Measurements from ENCODE around the gene CCDC71. TPM values are rescaled to one million over a fixed set of nuclear protein-coding genes. Genes with fewer than 3 reads are reported as not detected.

Gene CCDC71
- total and polyA plus RNA-seq, 2 of the 13 experiments (the other 11 are each of a cell fraction or from before 2014, with no cell fraction given): 9.7 to 14.3 TPM

GRCh38 chr3:49183873-49184272 lies 17.7 kb upstream of the CCDC71 start (continued):
- TF ChIP-seq E2F2 (CRISPR knock-in tag; IDR thresholded peaks at IDR 0.05; ENCODE audit: borderline replicate concordance): no peak
- no peak for TF ChIP-seq RARG (CRISPR knock-in tag; IDR thresholded peaks at IDR 0.05; ENCODE audit: low read depth)

GRCh38 chr3:49182682-49183081 lies 16.6 kb upstream of the CCDC71 start:
- intact Hi-C loops (cut with micrococcal nuclease; ENCODE audit: unreplicated experiment): no loop called here
- ATAC-seq: no peak
- Histone ChIP-seq H3K4me2 (ENCODE audit: low read depth, low read length) (no peak overlapping the region), H3K27me3 (ENCODE audit: control insufficient read depth in 1 of 2, insufficient read depth in 2 of 2, low read length in 2 of 2) (no peaks in the 10 kb centered on the region; a peak in 1 of 5 replicates), H3K27ac (ENCODE audit: extremely low read length, insufficient read depth, low read length) (no peak overlapping the region), H3K79me2 (ENCODE audit: insufficient read depth, low read length) (no peaks in the 10 kb centered on the region), H3K4me1 (ENCODE audit: insufficient read depth, low read length) (peaks cover 26% of the 10 kb centered on the region), H3K36me3 (replicated peaks in 1 of 2; ENCODE audit: control insufficient read depth in 1 of 2, insufficient read depth in 2 of 2, low read length in 2 of 2) (no peaks in the 10 kb centered on the region), H3K9me3 (ENCODE audit: low read length) (no peaks in the 10 kb centered on the region), H3K9ac (ENCODE audit: insufficient read depth, low read depth, low read length) (no peak overlapping the region), H3K4me3 (replicated peaks in 1 of 3; ENCODE audit: insufficient read depth in 1 of 3, low read depth in 2 of 3, low read length in 3 of 3) (no peak overlapping the region), H4K20me1 (ENCODE audit: insufficient read depth, low read length) (no peaks in the 10 kb centered on the region), H2AFZ (ENCODE audit: low read length) (no peak overlapping the region)
- in situ Hi-C loops (cut with HindIII; ENCODE audit: extremely low pct_ligation_motif_present, low pct_unique_long_range_greater_than_20kb): no loop called here
- BruUV-seq (replicated peaks): no TSS peak
- TF ChIP-seq HNF4G (IDR thresholded peaks at IDR 0.05; ENCODE audit: borderline replicate concordance, low read depth, low read length) (no peak), HNF4G (CRISPR knock-in tag; IDR thresholded peaks at IDR 0.05; ENCODE audit: borderline replicate concordance, low read depth) (no peak), ZSCAN9 (CRISPR knock-in tag; IDR thresholded peaks at IDR 0.05; ENCODE audit: borderline replicate concordance) (no peak), FLYWCH1 (CRISPR knock-in tag; IDR thresholded peaks at IDR 0.05) (no peak), FIP1L1 (IDR thresholded peaks at IDR 0.05; ENCODE audit: borderline replicate concordance, insufficient read depth, low read depth, low read length) (no peak), ZNF296 (CRISPR knock-in tag; conservative IDR thresholded peaks at IDR 0.05) (no peak), HOXA3 (CRISPR knock-in tag; IDR thresholded peaks at IDR 0.05) (no peak), ZBTB34 (CRISPR knock-in tag; IDR thresholded peaks at IDR 0.05) (no peak)
- CTCF ChIA-PET (ENCODE audit: low intra/inter-chr PET ratio, low total read pairs): no interaction called here
- no peak for DNase-seq (ENCODE audit: low spot score)
- POLR2A ChIA-PET: interaction anchor here (1.3 to 1.4 kb wide), 2 partner anchors 12 kb away, joined by 4 to 5 read pairs; partner anchors contain the start of gene KLHDC8B
- WGBS (ENCODE audit: low lambda C conversion rate): 85% methylated on average over 18 of the region's 24 CpGs
- FAIRE-seq: no peak

Measured in HepG2 (cell line).